GM18909 (cell line): ENCODE results near the gene CRLF2.
"Not testable (repeated sequence)": the region's sequence is repeated elsewhere in the genome, so short reads cannot be mapped to it uniquely, and the experiment has no call there.

Experiments
- ATAC-seq: cut with Tn5 transposase; IDR thresholded peaks from one replicate; pipeline ENCODE4 v1.9.1; 2021; ENCODE audit warnings: mild to moderate bottlenecking; ENCODE audit not compliant: unreplicated experiment, poor library complexity

Gene CRLF2

GRCh38 chrX:1218286-1218685 is 5.8 kb upstream of the CRLF2 start:
- no peak for ATAC-seq

- no peak for ATAC-seq
Measured at GRCh38 chrX:1215123-1215823, 2.8 kb upstream of the CRLF2 start.

DNA sequence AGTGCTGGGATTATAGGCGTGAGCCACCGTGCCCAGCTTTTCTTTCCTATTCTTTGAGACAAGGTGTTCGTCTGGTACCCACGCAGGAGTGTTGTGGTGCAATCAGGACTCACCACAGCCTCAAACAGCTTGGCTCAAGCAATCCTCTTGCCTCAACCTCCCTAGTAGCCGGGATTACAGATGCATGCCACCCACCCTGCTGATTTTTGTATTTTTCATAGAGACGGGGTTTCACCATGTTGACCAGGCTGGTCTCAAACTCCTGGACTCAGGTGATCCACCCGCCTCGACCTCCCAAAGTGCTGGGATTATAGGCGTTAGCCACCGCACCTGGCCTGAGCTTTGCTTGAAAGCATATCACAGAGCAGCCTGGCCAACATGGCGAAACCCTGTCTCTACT is 1.5 kb upstream of the CRLF2 start:
- no peak for ATAC-seq

DNA sequence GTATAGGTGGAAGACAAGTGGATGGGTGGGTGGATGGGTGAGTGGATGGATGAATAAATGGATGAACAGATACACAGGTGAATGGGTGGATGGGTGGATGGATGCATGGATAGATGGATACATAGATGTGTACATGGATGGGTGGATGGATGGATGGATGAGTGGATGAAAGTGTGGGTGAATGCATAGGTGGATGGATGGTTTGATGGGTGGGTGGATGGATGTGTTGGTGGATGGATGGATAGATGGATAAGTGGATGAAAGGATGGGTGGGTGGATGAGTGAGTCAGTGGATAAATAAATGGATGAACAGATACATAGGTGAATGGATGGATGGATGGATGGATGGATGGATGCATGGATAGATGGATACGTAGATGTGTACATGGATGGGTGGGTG is 1.6 kb downstream of the CRLF2 start:
- ATAC-seq = no peak

GRCh38 chrX:1207496-1208025 is 4.9 kb downstream of the CRLF2 start:
- ATAC-seq = no peak

DNA sequence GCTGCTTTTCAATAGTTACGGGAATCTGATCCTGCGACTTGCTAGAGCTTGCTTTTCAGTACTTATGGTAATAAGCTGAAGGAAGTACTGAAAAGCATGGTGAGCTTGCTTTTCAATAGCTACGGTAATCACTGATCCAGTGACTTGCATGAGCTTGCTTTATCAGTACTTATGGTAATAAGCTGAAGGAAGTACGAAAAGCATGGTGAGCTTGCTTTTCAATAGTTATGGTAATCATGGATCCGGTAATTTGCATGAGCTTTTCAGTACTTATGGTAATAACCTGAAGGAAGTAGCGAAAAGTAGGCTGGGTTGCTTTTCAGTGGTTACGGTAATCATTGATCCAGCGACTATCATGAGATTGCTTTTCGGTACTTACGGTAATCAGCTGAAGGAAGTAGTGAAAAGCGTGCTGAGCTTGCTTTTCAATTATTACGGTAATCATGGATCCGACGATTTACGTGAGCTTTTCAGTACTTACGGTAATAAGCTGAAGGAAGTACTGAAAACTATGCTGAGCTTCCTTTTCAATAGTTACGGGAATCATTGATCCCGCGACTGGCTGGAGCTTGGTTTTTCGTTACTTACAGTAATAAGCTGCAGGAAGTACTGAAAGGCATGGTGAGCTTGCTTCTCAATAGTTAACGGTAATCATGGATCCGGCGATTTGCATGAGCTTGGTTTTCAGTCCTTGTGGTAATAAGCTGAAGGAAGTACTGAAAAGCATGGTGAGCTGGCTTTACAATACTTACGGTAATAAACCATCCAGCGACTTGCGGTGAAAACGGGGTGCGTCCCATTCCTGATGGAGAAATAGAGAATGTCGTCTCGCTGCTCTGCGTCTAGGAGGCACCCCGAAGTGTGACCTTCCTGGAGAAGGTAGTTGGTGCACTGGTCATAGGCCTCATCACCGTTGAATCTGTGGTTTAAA is 6.5 kb downstream of the CRLF2 start:
- peak; percentile 44 for ATAC-seq

DNA sequence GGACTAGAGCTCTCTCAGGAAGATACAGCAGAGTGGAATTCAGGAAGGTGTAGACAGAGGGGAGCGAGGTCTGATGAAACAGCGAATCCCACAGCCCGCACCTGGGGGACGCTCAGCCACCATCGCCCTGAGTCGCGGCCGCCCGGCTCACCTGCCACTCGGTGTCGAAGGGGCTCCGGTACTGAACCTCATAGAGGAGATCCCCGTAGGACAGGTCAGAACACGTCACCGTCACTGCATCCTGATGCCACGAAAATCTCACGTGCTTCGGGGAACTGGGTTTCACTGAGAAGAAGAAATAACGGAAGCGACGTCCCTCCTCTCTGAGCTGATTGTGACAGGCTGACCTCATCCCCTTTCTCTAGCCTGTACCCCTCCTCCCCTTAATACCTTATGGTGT is 10.2 kb downstream of the CRLF2 start:
- ATAC-seq = no peak

DNA sequence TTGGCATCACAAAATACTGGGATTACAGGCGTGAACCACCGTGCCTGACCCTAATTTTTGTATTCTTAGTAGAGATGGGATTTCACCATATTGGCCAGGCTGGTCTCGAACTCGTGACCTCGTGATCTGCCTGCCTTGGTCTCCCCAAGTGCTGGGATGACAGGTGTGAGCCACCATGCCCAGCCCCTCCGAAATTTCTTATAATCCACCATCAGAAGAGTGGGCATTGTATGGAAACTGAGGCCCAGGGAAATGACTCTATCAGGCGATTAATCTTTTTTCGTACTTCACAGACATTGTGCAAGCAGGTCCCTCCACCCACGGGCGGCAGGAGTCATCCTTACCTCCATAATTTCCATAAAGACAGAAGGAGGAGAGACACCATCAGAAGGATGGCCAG is 16.0 kb downstream of the CRLF2 start:
- ATAC-seq = no peak

DNA sequence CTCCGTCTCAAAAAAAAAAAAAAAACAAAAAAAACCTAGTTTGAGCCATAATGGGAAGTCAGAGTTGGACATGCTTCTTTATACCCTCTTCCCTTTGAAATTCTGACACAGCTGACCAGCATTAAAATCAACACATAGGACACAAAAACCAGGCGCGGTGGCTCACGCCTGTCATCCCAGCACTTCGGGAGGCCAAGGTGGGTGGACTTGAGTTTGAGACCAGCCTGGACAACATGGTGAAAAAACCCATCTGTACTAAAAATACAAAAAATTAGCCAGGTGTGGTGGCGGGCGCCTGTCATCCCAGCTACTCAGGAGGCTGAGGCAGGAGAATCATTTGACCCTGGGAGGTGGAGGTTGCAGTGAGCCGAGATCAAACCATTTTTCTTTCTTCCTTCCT is 20.3 kb downstream of the CRLF2 start:
- ATAC-seq = not testable (repeated sequence)

DNA sequence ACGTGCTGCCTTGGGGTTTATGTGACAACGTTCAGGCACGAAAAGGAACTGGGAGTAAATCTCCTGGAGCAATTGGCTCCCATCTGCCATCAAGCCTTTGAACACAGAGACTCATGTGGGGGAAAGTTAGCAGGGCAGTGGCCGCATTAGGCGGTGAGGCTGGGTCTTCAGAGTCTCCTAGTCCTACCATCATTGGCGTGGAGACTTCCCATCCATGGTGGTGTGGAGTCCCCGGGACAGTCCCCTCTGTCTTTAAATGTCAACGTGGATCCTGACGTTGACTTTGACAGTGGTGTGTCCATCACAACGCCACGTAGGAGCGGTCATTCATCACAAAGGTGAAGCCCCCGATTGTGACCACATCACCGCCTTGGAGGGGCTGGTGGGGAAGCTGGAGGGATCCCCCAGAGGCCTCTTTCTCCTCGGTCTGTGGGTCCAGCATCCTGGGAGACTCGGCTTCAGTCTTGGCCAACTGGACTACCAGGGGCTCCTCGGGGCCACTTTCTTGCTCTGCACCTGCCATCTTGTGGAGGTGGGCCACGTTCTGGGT is 21.8 kb downstream of the CRLF2 start:
- ATAC-seq = no peak

- no peak for ATAC-seq
Measured at GRCh38 chrX:1185561-1185960, 26.9 kb downstream of the CRLF2 start.

- ATAC-seq = no peak
Measured at GRCh38 chrX:1182211-1182610, 30.2 kb downstream of the CRLF2 start.

- ATAC-seq = not testable (repeated sequence)
Measured at GRCh38 chrX:1181661-1182060, 30.8 kb downstream of the CRLF2 start.

DNA sequence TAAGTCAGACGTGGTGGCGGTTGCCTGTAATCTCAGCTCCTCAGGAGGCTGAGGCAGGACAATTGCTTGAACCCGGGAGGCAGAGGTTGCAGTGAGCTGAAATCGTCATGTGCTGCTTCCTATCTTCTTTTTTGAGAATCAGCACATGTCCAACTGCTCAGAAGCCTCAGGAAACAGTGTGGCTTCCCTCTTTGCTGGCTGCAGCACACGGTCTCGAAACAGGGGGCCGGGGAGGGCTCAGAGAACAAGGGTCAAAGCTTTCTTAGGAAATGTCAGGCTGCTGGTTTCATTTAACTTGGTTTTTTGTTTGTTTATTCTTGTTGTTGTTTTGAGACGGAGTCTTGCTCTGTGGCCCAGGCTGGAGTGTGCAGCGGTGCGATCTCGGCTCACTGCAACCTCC is 31.3 kb downstream of the CRLF2 start:
- ATAC-seq = no peak

DNA sequence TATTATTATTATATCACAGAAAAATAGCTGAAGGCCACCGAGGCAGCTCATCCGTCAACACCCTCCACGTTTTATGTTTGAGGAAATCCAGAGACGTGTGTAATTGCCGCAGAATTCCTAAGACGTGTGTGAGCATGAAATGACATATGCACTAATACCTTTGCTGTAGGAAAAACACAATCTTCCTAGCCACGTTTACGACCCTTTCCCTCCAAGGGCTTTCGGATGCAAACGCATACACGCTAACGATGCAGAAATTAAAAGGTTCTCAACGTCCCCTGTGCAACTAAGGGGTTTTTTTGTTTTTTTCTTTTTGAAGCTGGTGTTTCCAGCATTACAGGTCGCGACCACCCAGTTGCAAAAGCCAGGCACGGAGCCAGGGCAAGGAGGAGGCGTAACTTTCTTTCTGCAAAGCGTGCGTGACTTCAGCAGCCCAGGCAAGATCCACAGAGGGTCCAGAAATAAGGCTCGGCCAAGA is 33.8 kb downstream of the CRLF2 start:
- no peak for ATAC-seq

GRCh38 chrX:1176531-1177320 is 35.7 kb downstream of the CRLF2 start:
- not testable (repeated sequence) for ATAC-seq

DNA sequence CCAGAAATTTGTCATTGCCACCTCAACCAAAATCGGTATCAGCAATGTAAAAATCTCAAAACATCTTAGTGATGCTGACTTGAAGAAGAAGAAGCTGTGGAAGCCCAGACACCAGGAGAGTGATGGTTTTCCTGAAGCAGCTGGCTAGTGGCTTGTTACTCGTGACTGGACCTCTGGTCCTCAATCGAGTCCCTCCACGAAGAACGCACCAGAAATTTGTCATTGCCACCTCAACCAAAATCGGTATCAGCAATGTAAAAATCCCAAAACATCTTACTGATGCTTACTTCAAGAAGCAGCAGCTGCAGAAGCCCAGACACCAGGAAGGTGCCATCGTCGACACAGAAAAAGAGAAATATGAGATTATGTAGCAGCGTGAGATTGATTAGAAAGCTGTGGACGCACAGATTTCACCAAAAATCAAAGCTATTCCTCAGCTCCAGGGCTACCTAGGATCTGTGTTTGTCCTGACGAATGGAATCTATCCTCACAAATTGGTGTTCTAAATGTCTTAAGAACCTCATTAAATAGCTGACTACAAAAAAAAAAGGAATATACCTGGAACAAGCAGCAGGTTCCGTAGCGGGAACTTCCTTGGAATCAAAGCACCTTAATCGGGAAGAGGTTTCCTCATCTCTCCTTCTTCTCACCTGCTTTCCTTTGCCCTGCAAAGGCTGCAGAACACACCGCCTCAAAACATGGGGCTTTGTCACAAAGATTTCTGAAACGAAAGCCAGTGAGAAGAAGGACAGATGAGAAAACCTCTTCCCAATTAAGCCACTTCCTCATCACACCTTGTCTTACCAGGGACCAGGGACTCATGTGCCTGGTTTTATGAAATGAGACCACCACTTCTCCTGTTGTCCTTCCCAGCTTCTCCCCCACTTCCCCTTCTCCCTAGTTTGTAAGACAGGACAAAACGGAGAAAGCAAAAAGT is 37.6 kb downstream of the CRLF2 start:
- ATAC-seq = not testable (repeated sequence)

DNA sequence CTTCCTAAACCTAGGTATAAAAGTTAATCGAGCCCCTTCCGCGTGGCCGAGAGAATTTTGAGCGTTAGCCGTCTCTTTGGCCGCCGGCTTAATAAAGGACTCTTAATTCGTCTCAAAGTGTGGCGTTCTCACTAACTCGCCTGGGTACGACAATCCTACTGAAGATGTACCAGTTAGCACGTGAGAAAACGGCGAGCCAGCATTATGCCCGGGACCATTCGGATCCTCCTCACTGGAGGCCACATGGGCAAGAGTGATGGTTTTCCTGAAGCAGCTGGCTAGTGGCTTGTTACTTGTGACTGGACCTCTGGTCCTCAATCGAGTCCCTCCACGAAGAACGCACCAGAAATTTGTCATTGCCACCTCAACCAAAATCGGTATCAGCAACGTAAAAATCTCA is 39.0 kb downstream of the CRLF2 start:
- not testable (repeated sequence) for ATAC-seq

DNA sequence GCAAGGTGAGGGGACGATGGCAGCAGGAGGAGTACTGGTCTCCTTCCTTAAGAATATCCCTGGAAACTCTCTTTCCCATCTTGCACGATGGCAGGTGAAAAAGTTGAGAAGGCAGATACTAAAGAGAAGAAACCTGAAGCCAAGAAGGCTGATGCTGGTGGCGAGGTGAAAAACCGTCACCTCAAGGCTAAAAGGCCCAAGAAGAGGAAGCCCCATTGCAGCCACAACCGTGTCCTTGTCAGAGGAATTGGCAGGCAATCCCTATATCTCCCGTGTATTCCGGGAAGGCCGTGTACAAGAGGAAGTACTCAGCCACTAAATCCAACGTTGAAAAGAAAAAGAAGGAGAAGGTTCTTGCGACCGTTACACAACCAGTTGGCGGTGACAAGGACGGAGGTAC is 40.0 kb downstream of the CRLF2 start:
- ATAC-seq = no peak
